ENCODE data around the gene TBC1D25.

The TBC1D25 gene

GRCh38 chrX:48539345-48540027, at the start of gene TBC1D25:
TSS of gene TBC1D25 (plus strand) at chrX:48539714. CDS start at chrX:48539798, 84 bp downstream.
- peak within 1 kb of the TSS; percentile 92 for H3K4me3 ChIP-seq (ENCODE audit: control insufficient read depth, low read depth, low read length)
- peak; percentile 46 for TF ChIP-seq CTCF (IDR thresholded peaks at IDR 0.05; ENCODE audit: control insufficient read depth, insufficient read depth, low read depth, low read length, missing control alignments)
- DNase-seq (ENCODE audit: low read depth), result peak; percentile 81

- no peak for DNase-seq (ENCODE audit: low read depth)
- no peak overlapping the region for H3K4me3 ChIP-seq (ENCODE audit: control insufficient read depth, low read depth, low read length)
- TF ChIP-seq CTCF (IDR thresholded peaks at IDR 0.05; ENCODE audit: control insufficient read depth, insufficient read depth, low read depth, low read length, missing control alignments), result no peak
Observed at GRCh38 chrX:48489892-48490291, 49.6 kb upstream of the TBC1D25 start.

GRCh38 chrX:48490661-48491060, 48.9 kb upstream of the TBC1D25 start:
- DNase-seq (ENCODE audit: low read depth), result no peak
- TF ChIP-seq CTCF (IDR thresholded peaks at IDR 0.05; ENCODE audit: control insufficient read depth, insufficient read depth, low read depth, low read length, missing control alignments), result no peak
- H3K4me3 ChIP-seq (ENCODE audit: control insufficient read depth, low read depth, low read length), result no peak overlapping the region

- TF ChIP-seq CTCF (IDR thresholded peaks at IDR 0.05; ENCODE audit: control insufficient read depth, insufficient read depth, low read depth, low read length, missing control alignments), result no peak
- H3K4me3 ChIP-seq (ENCODE audit: control insufficient read depth, low read depth, low read length), result no peak overlapping the region
- DNase-seq (ENCODE audit: low read depth), result no peak
Observed at GRCh38 chrX:48491809-48492208, 47.7 kb upstream of the TBC1D25 start.

- H3K4me3 ChIP-seq (ENCODE audit: control insufficient read depth, low read depth, low read length), result no peak overlapping the region
- no peak for DNase-seq (ENCODE audit: low read depth)
- TF ChIP-seq CTCF (IDR thresholded peaks at IDR 0.05; ENCODE audit: control insufficient read depth, insufficient read depth, low read depth, low read length, missing control alignments), result no peak
Observed at GRCh38 chrX:48492293-48492910, 47.1 kb upstream of the TBC1D25 start.

GRCh38 chrX:48493890-48494364, 45.6 kb upstream of the TBC1D25 start:
- H3K4me3 ChIP-seq (ENCODE audit: control insufficient read depth, low read depth, low read length), result no peak overlapping the region
- DNase-seq (ENCODE audit: low read depth), result no peak
- TF ChIP-seq CTCF (IDR thresholded peaks at IDR 0.05; ENCODE audit: control insufficient read depth, insufficient read depth, low read depth, low read length, missing control alignments), result peak; percentile 35

Data from AG09309 (cell line).